ENCODE data around the gene CBX8.

The CBX8 gene

DNA sequence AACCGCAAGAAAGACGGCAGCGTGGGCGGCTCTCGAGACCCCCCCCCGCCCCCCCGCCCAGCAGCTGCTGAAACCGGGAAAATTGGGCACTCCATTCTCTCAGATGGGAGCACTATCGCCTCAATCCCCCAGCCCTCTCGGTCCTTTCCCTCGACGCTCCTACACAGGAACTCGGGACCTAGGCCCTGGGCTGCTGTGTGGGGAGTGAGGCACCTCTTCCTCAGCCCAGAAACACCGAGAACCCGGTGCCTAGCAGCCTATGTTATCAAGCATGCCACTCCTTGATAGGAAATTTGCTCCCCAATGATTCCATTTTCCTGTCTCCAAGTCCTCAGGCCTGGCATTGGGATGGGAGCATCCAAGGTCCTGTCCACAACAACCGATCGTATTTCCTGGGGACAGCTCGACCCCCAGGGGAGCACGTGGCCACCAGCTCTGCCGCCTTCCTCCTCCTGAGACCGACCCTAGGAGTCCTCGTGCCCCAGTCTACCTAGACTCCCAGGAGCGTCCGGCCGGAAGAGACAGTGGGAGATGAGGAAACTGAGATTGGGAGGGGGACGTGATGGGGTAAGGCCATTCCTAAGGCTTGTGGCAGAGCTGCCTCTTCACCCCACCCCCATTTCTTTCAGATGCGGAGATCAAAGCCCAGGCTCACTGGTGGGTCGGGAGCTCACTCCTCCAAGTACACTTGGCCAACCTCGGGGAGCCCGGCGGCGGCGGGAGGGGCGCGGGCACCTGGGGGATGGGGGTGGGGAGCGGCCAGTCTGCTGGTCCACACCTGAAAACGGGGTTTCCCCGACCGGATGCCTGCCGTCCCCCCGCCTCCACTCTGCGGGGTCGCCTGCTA lies 17.5 kb upstream of the CBX8 start:
- FAIRE-seq = no peak

DNA sequence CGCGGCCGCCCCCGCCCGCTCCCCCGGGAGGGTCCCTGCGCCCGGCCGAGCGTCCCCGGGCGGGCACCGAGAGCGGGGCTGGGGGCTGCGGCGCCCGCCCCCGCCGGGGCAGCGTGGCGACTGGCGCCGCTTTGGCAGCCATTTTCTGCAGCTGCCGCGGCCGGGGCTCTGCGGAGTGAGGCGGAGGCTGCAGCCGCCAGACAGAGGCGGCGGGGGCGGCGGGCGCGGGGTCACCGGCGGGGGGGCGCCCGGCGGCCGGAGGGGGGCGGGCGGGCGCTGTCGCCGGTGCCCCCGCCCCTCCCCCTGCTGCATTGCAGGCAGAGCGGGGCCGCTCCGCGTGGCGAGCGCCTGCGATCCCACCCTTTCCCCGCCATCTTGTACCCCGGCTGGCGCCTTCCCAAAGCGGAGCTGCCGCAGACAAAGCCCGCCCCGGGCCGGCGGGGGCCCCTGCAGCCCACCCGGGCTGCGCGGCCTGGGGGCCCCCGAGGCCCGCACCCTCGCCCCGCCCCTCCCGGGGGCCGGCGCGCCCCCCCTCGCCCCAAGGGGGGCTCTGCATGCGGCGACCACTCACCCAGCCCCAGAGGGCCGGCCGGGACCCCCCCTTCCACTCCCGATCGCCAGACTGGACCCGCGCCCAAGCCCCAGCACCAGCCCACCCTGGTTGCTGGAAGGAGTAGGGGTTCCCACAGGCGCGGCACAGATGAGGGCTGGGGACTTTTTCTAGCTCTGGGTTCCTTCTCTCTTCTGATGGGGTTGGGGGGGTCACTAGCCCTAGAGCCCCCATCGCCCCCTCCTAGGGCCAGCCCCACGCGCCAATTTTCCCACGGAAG lies 16.6 kb upstream of the CBX8 start:
- FAIRE-seq = no peak
- no peak for DNase-seq (ENCODE audit: insufficient read length, low spot score)
- TF ChIP-seq SPI1 (IDR thresholded peaks at IDR 0.05; ENCODE audit: low read depth, low read length) = no peak
- no peak for TF ChIP-seq POU2F2 (IDR thresholded peaks at IDR 0.05; ENCODE audit: low read depth, low read length)
- no peak for TF ChIP-seq PAX5 (IDR thresholded peaks at IDR 0.05; ENCODE audit: insufficient read depth, low read length, severe bottlenecking)
- TF ChIP-seq POLR2AphosphoS5 (IDR thresholded peaks at IDR 0.05; ENCODE audit: low read depth, low read length) = no peak
- no peak for TF ChIP-seq TAF1 (IDR thresholded peaks at IDR 0.05; ENCODE audit: low read depth, low read length)

More for the DNA sequence above, 17.5 kb upstream of the CBX8 start:
- DNase-seq (ENCODE audit: insufficient read length, low spot score) = no peak
- TF ChIP-seq PAX5 (IDR thresholded peaks at IDR 0.05; ENCODE audit: insufficient read depth, low read length, severe bottlenecking) (no peak), POLR2A (IDR thresholded peaks at IDR 0.05; ENCODE audit: low read depth, low read length) (no peak), POLR2AphosphoS5 (IDR thresholded peaks at IDR 0.05; ENCODE audit: low read depth, low read length) (no peak), POU2F2 (IDR thresholded peaks at IDR 0.05; ENCODE audit: low read depth, low read length) (no peak), SPI1 (IDR thresholded peaks at IDR 0.05; ENCODE audit: low read depth, low read length) (no peak), TAF1 (IDR thresholded peaks at IDR 0.05; ENCODE audit: low read depth, low read length) (no peak)

DNA sequence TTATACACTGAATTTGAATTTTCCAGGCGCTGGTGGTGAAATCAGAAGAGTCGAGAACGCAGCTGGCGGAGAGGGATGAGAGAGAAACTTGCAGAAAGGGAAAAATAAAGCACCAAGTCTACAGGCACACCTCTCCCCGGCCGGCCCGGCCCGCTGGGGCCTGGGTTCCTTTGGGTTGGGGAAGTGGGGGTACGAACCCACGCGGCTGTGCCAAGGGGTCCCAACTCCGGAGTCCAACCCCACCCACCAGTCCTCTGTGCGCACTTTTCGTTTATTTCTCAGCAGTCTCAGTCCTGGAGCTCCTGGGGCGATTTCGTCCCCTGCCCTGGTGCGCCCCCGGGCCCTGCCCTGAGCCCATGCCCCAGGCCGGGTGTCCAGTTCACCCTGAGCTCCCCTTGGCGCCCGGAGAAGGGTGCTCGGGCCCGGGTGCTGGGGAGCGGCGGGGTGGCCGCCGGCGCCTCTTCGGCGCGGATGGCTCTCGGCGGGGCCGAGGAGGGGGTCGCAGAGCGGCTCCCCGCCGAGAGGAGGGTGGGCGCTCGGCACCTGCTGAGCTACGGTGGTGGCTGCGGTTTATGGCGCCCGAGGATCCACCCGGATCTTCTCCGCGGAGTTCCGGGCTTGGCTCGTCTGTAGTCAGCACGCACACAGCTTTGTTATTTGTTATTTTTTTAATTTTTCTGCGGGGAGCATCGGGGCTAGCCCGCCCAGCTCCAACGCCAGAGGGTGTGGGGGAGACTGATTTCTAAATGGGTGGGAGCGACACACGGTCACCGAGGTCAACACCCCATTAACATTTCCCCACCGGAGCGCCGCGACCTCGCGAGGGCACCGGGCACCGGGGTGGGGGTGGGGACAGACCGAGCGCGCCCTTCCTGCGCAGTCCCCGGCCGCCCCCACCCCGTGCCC lies 15.7 kb upstream of the CBX8 start:
- no peak for DNase-seq (ENCODE audit: insufficient read length, low spot score)

DNA sequence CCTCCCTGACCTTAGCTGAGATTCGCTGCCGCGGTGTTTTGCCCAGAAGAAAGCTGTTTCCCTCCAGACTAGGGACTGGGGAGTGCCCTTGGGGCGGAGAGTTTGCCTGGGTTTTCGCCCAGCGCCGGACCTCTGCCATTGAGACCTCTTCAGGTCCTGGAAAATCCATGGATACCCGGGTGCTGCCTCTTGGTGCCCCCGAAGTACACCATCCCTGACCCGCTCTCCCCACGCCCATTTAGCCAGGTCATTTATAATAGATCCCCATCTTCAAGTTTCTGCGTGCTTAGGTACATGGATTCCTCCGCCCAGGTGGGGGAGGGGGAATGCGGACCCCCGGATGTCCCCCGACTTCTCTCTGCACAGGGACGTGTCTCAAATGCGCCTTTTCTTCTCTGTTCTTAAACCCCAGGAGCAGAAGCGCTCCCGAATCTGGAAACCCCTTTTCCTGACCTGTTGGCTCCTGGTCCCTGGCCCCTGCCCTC lies 15.0 kb upstream of the CBX8 start:
- TF ChIP-seq POLR2AphosphoS5 (IDR thresholded peaks at IDR 0.05; ENCODE audit: low read depth, low read length) (no peak), TAF1 (IDR thresholded peaks at IDR 0.05; ENCODE audit: low read depth, low read length) (no peak), POLR2A (IDR thresholded peaks at IDR 0.05; ENCODE audit: low read depth, low read length) (no peak), POU2F2 (IDR thresholded peaks at IDR 0.05; ENCODE audit: low read depth, low read length) (no peak), PAX5 (IDR thresholded peaks at IDR 0.05; ENCODE audit: insufficient read depth, low read length, severe bottlenecking) (no peak), SPI1 (IDR thresholded peaks at IDR 0.05; ENCODE audit: low read depth, low read length) (no peak)
- FAIRE-seq = no peak
- DNase-seq (ENCODE audit: insufficient read length, low spot score) = no peak

More for the DNA sequence above, 15.7 kb upstream of the CBX8 start:
- no peak for FAIRE-seq
- no peak for TF ChIP-seq POLR2AphosphoS5 (IDR thresholded peaks at IDR 0.05; ENCODE audit: low read depth, low read length)
- TF ChIP-seq POLR2A (IDR thresholded peaks at IDR 0.05; ENCODE audit: low read depth, low read length) = no peak
- TF ChIP-seq SPI1 (IDR thresholded peaks at IDR 0.05; ENCODE audit: low read depth, low read length) = no peak
- TF ChIP-seq POU2F2 (IDR thresholded peaks at IDR 0.05; ENCODE audit: low read depth, low read length) = no peak
- TF ChIP-seq TAF1 (IDR thresholded peaks at IDR 0.05; ENCODE audit: low read depth, low read length) = no peak
- TF ChIP-seq PAX5 (IDR thresholded peaks at IDR 0.05; ENCODE audit: insufficient read depth, low read length, severe bottlenecking) = no peak

DNA sequence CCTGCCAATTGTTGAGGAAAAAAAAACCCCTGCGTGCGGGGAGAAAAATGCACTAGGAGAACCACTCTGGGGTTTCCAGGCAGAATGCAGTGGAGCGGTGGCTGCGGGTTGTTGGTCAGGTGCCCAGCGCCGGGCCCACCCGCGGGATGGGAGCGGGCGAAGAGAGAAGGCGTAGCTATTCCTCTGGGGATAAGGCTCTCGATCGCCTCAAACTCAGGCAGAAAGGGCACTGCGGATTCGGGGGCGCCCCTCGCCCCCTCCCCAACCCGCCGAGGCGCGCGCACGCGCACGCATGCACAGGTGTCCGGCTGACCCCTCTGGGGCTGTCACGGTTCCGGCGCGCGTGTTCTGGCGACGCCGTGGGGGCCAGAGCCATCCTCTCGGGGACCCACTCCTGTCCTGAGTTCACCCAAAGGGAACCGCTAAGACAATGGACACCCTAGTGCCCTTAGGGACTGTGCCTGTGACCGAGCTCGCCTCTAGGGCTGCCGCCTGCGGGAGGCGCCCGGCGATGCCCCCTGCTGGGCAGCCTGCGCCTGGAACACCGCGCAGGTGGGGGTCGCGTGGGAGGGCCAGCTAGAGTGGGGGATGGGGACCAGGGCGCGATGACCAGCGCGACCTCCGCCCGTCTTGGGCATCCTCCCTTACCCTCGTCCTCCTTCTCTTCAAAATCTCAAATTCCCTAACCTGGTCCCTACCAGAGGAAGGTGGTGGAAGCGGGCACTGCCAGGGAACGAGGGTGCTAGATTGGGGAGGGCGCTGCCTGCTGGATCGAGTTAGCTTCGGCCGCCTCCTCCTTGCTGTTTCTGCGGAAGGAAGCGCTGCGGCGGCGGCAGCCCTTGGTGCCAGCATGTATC lies 14.4 kb upstream of the CBX8 start:
- FAIRE-seq (peak; percentile 82), DNase-seq (ENCODE audit: insufficient read length, low spot score) (no peak)
- TF ChIP-seq PAX5 (IDR thresholded peaks at IDR 0.05; ENCODE audit: insufficient read depth, low read length, severe bottlenecking) (no peak), TAF1 (IDR thresholded peaks at IDR 0.05; ENCODE audit: low read depth, low read length) (no peak), SPI1 (IDR thresholded peaks at IDR 0.05; ENCODE audit: low read depth, low read length) (no peak), POLR2A (IDR thresholded peaks at IDR 0.05; ENCODE audit: low read depth, low read length) (no peak), POU2F2 (IDR thresholded peaks at IDR 0.05; ENCODE audit: low read depth, low read length) (no peak), POLR2AphosphoS5 (IDR thresholded peaks at IDR 0.05; ENCODE audit: low read depth, low read length) (no peak)

DNA sequence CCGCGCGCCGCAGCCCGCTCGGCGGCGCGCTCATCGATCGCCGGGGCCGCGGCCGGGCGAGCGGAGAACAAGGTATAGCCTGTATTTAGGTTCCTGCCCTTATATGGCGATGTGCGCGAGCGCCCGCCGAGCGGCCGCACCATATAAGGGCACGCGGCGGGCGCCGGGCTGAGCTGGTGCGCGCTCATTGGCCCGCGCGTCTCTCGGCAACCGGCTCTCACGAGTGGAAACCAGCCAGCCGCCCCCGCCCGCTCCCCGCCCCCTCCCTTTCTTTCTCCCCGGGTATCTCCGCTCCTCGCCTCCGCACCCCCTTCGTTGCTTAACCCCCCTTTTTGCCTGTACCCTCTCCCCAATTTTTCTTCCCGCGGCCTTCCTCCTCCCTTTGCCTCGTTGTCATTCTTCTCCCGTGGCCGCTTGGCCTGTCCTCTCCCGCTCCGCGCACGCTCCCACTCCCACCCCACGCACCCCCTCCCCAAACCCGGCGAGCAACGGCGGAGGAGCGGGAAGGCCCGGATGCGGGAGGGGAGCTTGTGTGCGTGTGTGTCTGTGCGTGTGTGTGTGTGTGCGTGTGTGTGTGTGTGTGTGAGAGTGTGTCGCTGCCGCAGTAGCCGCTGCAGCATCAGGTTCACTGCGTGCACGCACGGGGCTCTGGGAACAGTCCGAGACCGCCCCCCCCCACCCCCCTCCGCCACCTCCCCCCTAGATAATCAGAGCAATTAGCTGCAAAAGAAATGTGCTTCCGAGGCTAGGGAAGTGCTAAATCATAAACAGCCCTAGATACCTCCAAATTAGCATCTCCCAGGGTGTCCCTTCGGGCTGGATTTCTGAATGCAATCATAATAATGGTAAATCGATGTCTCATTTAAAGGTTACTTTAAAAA lies 13.5 kb upstream of the CBX8 start:
- FAIRE-seq (peak; percentile 92), DNase-seq (ENCODE audit: insufficient read length, low spot score) (peak; percentile 89)
- TF ChIP-seq POLR2A (IDR thresholded peaks at IDR 0.05; ENCODE audit: low read depth, low read length) = no peak
- no peak for TF ChIP-seq POU2F2 (IDR thresholded peaks at IDR 0.05; ENCODE audit: low read depth, low read length)
- no peak for TF ChIP-seq TAF1 (IDR thresholded peaks at IDR 0.05; ENCODE audit: low read depth, low read length)
- no peak for TF ChIP-seq POLR2AphosphoS5 (IDR thresholded peaks at IDR 0.05; ENCODE audit: low read depth, low read length)
- no peak for TF ChIP-seq SPI1 (IDR thresholded peaks at IDR 0.05; ENCODE audit: low read depth, low read length)
- no peak for TF ChIP-seq PAX5 (IDR thresholded peaks at IDR 0.05; ENCODE audit: insufficient read depth, low read length, severe bottlenecking)

DNA sequence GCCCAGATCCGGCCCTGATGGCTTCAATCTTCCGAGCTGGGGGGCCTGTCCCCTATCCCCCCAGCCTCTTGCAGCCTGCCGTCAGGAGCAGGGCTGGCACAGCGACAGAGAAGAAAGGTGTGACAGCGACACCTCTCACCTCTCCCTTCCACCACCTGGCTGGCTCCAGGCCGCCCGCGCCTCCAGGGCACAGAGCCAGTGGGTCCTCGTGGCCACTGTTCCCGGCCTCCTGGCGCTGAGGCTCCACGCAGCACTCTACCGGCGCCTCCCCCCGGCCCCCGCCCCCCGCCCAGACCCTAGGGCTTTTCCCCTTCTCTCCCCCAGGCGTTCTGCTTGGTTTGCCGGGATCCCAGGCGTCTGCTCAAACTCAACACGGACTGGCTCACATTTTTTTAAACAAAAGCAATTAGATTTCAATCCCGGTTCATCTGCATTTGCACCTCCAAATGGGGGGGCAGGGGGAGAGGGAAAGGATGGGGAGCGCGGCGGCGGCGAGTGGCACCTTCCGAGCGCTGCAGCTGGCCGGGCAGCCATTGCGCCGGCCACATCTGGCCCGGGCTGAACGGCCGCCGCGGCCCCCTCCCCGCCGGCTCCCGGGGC lies 12.8 kb upstream of the CBX8 start:
- DNase-seq (ENCODE audit: insufficient read length, low spot score) (no peak), FAIRE-seq (no peak)
- TF ChIP-seq TAF1 (IDR thresholded peaks at IDR 0.05; ENCODE audit: low read depth, low read length) = no peak
